ENCODE data around the gene PARP4.

DNA sequence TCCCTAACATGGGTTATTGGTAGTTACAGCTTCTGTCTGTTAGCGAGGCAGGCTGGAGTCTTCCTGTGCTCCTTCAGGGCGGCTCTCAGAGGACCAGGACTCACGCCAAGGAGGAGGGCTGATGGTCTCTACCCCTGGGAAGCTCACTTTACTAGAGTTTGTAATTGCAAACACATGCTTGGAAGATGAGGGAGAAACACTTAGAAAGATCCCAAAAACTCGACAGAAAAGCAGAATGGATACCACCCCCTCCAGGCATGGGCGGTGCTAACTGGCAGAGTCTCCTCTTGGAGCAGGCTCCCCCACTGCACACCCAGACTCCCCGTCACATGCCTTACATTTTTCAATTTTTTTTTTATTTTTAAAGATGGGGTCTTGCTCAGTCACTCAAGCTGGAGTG is 62.0 kb downstream of the PARP4 start:
- TF ChIP-seq, protein P1, sequence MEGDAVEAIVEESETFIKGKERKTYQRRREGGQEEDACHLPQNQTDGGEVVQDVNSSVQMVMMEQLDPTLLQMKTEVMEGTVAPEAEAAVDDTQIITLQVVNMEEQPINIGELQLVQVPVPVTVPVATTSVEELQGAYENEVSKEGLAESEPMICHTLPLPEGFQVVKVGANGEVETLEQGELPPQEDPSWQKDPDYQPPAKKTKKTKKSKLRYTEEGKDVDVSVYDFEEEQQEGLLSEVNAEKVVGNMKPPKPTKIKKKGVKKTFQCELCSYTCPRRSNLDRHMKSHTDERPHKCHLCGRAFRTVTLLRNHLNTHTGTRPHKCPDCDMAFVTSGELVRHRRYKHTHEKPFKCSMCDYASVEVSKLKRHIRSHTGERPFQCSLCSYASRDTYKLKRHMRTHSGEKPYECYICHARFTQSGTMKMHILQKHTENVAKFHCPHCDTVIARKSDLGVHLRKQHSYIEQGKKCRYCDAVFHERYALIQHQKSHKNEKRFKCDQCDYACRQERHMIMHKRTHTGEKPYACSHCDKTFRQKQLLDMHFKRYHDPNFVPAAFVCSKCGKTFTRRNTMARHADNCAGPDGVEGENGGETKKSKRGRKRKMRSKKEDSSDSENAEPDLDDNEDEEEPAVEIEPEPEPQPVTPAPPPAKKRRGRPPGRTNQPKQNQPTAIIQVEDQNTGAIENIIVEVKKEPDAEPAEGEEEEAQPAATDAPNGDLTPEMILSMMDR (conservative IDR thresholded peaks at IDR 0.05 in 1 of 2, IDR thresholded peaks at IDR 0.05 in 1 of 2; ENCODE audit: extremely low read depth in 1 of 2, insufficient read depth in 1 of 2, low read depth in 1 of 2, low read length in 2 of 2) = no peak
- no peak for TF ChIP-seq EZH2 (IDR thresholded peaks at IDR 0.05; ENCODE audit: borderline replicate concordance, low read length)

All from mammary epithelial cell (primary cell).